PFSK-1 (cell line): ENCODE results near the gene MGA.

Experiments
- SIN3A ChIP-seq: IDR thresholded peaks from 2 replicates; pipeline ENCODE4 v1.6.1; 2012; ENCODE audit warnings: mild to moderate bottlenecking, low read length, moderate library complexity, borderline replicate concordance; ENCODE audit not compliant: insufficient read depth
- TAF1 ChIP-seq: IDR thresholded peaks from 2 replicates; pipeline ENCODE4 v1.6.1; 2012; ENCODE audit warnings: low read length, control low read depth, borderline replicate concordance; ENCODE audit not compliant: insufficient read depth

GRCh38 chr15:41756198-41756597 is 96.0 kb downstream of the MGA start:
- TF ChIP-seq TAF1: no peak
- TF ChIP-seq SIN3A: no peak
